ENCODE results near the gene SPTBN1.

GRCh38 chr2:54553775-54554174, 97.6 kb downstream of the SPTBN1 start:
- TF ChIP-seq CTCF (IDR thresholded peaks at IDR 0.05; ENCODE audit: low read length) (no peak), EZH2 (IDR thresholded peaks at IDR 0.05; ENCODE audit: borderline replicate concordance, low read length) (no peak)

All from OCI-LY1 (cell line).